GM21529 (cell line): ENCODE data around the gene KCNIP2.
A peak's percentile ranks its signal among the peaks of the same experiment; 100 is the strongest.

Experiments used
- ATAC-seq: cut with Tn5 transposase; IDR thresholded peaks from one replicate; pipeline ENCODE4 v1.9.1; 2021; ENCODE audit not compliant: unreplicated experiment

KCNIP2 gene

GRCh38 chr10:101843032-101844021 lies at the start of gene KCNIP2:
Gene KCNIP2 (minus strand): TSS chr10:101843800. CDS start chr10:101843568, 232 bp downstream.
- ATAC-seq = no peak

GRCh38 chr10:101892782-101893391 lies 49.3 kb upstream of the KCNIP2 start:
- ATAC-seq = no peak

GRCh38 chr10:101889256-101890210 lies 45.9 kb upstream of the KCNIP2 start:
- ATAC-seq = peak; percentile 70

GRCh38 chr10:101888251-101888949 lies 44.8 kb upstream of the KCNIP2 start:
- no peak for ATAC-seq

GRCh38 chr10:101887775-101888174 lies 44.2 kb upstream of the KCNIP2 start:
- no peak for ATAC-seq

- ATAC-seq = no peak
Observed at GRCh38 chr10:101886521-101887312, 43.1 kb upstream of the KCNIP2 start.

- no peak for ATAC-seq
Observed at GRCh38 chr10:101881036-101881774, 37.6 kb upstream of the KCNIP2 start.

GRCh38 chr10:101880232-101880573 lies 36.6 kb upstream of the KCNIP2 start:
- no peak for ATAC-seq

- ATAC-seq = no peak
Observed at GRCh38 chr10:101879456-101880231, 36.0 kb upstream of the KCNIP2 start.

GRCh38 chr10:101878869-101879268 lies 35.3 kb upstream of the KCNIP2 start:
- ATAC-seq = no peak

- ATAC-seq = no peak
Observed at GRCh38 chr10:101875068-101875688, 31.6 kb upstream of the KCNIP2 start.

- no peak for ATAC-seq
Observed at GRCh38 chr10:101874252-101874651, 30.7 kb upstream of the KCNIP2 start.

- no peak for ATAC-seq
Observed at GRCh38 chr10:101867931-101868330, 24.3 kb upstream of the KCNIP2 start.

- ATAC-seq = peak; percentile 47
Observed at GRCh38 chr10:101859530-101859929, 15.9 kb upstream of the KCNIP2 start.

GRCh38 chr10:101858723-101859500 lies 15.3 kb upstream of the KCNIP2 start:
- peak; percentile 76 for ATAC-seq

- ATAC-seq = no peak
Observed at GRCh38 chr10:101857802-101858476, 14.3 kb upstream of the KCNIP2 start.
